HG02571 (cell line): ENCODE measurements around the gene ZNF462.

Experiments
- ATAC-seq: cut with Tn5 transposase; IDR thresholded peaks from one replicate; pipeline ENCODE4 v1.9.1; 2021; ENCODE audit warnings: mild to moderate bottlenecking, moderate library complexity; ENCODE audit not compliant: unreplicated experiment

The ZNF462 gene

GRCh38 chr9:106862110-106862820, 701 bp upstream of the ZNF462 start:
- no peak for ATAC-seq

GRCh38 chr9:106864373-106865143, 1.6 kb downstream of the ZNF462 start:
- no peak for ATAC-seq

- no peak for ATAC-seq
Measured at GRCh38 chr9:106866243-106866642, 3.3 kb downstream of the ZNF462 start.

DNA sequence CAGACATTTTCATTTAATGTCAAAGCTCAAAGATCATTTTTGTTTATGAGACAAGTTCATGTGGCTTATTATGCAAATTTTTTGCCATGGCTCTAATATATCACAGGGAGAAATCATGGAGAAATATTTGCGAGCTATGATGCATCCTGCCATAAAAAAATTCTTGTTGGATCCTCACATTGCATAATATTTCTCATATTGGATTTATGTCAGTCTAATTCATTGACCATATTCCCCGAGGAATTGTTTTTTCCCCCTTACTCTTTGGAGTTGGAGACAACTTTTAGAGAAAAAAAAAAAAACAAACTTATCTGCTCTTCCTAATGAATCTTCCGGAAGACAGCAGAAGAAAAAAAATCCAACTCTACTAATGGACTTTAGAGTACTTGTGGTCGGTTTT, 4.3 kb downstream of the ZNF462 start:
- ATAC-seq: no peak

DNA sequence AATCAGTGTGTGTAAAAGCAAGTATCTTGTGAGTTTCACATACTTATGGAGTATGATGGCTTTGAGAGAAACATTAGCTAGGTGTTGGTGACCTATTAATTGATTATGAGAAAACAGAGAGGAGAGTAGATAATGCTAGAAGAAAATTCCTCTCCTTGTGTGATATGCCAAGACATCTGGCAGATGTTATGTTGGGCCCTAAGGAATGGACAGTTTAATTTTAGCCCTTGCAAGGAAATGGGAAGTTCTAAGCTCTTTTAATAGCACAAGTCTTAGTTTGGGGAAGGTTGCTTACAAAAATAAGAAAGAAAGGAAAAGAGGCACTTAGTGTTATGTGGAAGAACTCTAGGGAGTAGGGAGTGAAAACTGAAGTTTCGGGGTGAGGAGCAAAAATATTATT, 5.1 kb downstream of the ZNF462 start:
- no peak for ATAC-seq

DNA sequence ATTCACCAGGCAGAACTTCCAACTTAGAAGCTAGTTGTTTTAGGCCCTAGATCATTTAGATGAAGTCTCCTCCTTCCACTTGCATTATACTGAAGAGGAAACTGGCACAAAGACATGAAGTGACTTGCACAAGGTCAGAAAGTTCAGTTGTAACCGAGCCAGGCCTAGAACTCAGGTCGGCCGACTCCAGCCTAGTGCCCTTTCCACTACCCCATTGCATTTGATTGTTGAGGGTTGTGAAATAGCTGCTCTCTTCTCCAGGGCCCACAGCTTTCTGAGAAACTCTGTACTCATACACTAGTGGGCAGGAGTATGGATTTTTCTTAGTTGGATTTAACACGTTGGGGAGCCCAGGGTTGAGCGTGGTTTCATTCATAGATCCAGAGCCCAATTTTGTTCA, 5.6 kb downstream of the ZNF462 start:
- ATAC-seq: no peak

DNA sequence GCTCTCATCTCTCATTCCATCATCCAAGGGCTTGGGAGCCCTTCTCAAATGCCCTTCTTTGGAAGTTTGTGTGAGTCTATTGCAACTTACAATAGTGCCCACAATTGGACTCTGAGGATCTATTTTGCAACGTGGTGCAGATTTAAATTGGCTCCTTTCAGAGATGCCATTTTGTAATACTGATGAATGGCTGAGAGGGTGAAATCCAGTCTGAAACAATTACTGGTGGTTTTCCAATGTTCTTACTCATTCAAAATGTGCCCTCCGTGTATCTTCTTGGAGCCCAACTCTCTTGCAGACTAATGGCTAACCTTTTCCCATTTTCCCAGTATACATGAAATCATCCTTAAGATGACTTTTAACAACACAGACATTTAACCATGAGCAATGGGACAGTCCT, 6.1 kb downstream of the ZNF462 start:
- no peak for ATAC-seq

DNA sequence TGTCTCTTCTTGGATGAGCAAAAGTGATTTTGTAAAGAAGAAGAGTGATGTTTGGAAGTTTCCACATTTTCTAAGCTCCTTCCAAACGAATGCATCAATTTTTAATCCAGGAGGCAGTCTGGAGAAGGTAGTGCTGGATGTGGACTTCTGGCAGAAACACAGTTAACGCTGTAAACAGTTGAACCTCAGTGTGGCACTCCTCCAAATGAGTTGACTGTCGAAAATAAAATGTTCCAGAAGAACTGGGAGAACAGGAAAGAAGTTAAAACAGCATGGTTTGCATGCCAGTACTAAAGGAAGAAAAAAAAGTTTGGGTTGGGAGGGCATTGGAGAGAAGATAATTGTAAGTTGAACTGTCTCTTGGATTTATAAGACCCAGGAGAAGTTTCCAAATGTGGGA, 6.5 kb downstream of the ZNF462 start:
- no peak for ATAC-seq

GRCh38 chr9:106872641-106873040, 9.7 kb downstream of the ZNF462 start:
- ATAC-seq: no peak

DNA sequence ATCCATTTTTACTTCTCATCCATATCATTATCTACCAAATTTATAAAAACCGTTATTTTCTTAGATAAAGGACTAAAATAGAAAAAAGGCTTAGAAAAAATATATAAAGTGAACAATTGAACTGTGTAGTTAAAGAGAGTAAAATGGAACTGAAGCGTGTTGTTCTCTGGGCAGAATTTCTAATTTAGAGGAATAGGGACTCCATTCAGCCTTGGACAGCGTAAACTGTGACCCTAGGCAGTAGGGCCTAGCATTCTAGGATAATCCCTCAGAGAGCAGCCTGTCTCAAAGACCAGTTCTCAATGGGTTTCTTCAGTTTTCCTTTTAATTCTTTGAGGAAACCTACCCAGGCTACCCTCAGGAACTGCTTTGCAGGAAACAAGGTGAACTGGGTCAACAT, 11.1 kb downstream of the ZNF462 start:
- ATAC-seq: no peak

GRCh38 chr9:106874652-106875051, 11.7 kb downstream of the ZNF462 start:
- ATAC-seq: no peak

- ATAC-seq: no peak
Measured at GRCh38 chr9:106875529-106875928, 12.6 kb downstream of the ZNF462 start.

GRCh38 chr9:106877345-106877744, 14.4 kb downstream of the ZNF462 start:
- ATAC-seq: no peak

DNA sequence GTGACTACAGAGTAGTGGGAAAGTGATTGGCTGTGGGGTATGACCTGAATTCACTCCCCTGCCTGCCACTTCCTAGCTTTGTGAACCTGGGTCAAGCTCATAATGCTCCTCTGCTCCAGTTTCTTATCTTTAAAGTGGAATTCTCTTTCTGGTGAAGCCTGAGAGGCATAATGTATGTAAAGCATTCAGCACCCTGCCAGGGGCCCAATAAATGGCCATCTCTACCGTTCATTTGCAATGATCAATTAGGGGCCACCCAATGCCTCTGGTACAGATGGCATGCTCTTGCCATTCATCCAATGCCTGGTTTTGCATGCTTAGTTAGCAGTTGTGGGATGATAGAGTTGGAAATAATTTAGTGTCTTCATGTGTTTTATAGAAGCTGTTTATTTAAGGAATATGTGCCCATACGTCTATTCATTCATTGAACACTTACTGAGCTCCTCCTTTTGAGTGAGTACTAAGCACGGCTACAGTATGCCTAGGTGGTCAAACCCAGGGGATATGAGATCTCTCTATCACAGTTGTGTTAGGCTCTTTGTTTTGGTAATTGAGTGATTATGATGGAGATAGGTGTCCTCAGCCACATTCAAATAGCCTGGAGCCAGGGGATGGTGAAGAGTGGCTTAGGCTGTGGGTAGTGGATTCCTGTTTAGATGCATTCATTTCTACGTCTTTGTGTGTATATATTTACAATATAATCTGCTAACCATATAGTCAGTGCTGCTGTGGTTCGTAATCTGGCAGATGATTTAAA, 15.3 kb downstream of the ZNF462 start:
- ATAC-seq: no peak

GRCh38 chr9:106878934-106879333, 16.0 kb downstream of the ZNF462 start:
- ATAC-seq: no peak

- ATAC-seq: no peak
Measured at GRCh38 chr9:106879439-106879882, 16.5 kb downstream of the ZNF462 start.

GRCh38 chr9:106880081-106880480, 17.1 kb downstream of the ZNF462 start:
- no peak for ATAC-seq

DNA sequence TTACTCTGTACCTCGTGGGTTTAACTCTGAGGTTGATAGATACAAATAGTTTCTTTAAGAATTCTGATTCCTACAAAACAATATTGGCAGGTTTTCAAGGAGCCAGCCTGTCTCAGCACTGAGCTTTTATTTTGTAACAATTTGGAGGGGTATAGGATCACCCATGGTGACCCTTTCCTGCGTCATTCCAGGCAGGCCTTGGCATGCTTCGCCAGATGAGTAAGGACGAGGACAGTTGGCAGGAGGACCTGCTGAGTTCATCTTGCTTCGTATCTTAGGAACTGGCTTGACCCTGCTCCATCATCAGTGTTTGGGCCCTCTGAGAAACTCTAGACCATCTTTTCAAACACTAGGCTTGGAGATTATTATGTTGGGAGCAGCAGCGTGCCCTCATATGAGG, 17.9 kb downstream of the ZNF462 start:
- ATAC-seq: no peak

GRCh38 chr9:106883030-106883429, 20.1 kb downstream of the ZNF462 start:
- ATAC-seq: no peak

- no peak for ATAC-seq
Measured at GRCh38 chr9:106883626-106884190, 20.7 kb downstream of the ZNF462 start.

DNA sequence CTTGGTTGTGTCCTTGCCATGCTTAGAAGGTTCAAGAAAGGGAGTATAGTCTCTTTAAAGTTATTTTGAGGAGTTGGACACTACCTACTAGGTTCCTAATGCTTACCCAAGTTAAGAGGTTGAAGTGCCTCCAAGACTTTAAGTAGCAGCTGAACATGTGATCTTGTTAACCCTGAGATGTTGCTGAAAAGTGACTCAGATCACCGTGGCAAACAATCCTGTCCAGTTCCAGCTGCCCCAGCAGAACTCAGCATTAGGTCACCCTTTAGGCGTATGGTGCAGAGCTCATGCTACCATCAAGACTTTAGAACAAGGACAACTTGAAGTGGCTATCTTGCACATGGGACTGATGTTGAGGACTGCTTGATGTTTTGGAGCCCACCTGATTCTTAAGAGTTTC, 22.5 kb downstream of the ZNF462 start:
- no peak for ATAC-seq
